Measurements from ENCODE around the gene MRPS11. TPM values are rescaled to one million over a fixed set of nuclear protein-coding genes. Genes with fewer than 3 reads are reported as not detected.

Gene MRPS11
- total and polyA plus RNA-seq, 9 of the 15 experiments (the other 6 are each of a cell fraction or from before 2014, with no cell fraction given), result 28.3 to 83.2 (median 53.1) TPM

- DNase-seq (ENCODE audit: extremely low read depth in 1 of 4, low spot score in 3 of 4), result no peak
- no peak for FAIRE-seq
- intact Hi-C loops (cut with micrococcal nuclease), result no loop called here
- no TSS peak for BruUV-seq (replicated peaks)
- H3K9me3 ChIP-seq (replicated peaks; ENCODE audit: control insufficient read depth, insufficient read depth, low read depth, low read length), result no peaks in the 10 kb centered on the region
- POLR2A ChIA-PET, result no interaction called here
- no peak overlapping the region for H3K27ac ChIP-seq (ENCODE audit: extremely low read depth, low read depth, low read length)
- WGBS (ENCODE audit: insufficient coverage, low coverage, missing lambda C conversion rate), result 68% methylated on average over 8 of the region's 10 CpGs
- TF ChIP-seq MNT (conservative IDR thresholded peaks at IDR 0.05), result no peak
- no peak overlapping the region for H2AFZ ChIP-seq (ENCODE audit: low read depth, low read length)
- H3K27me3 ChIP-seq (ENCODE audit: control insufficient read depth in 2 of 2, insufficient read depth in 2 of 2, low read length in 2 of 2), result no peaks in the 10 kb centered on the region
- CTCF ChIA-PET (ENCODE audit: low intra/inter-chr PET ratio), result no interaction called here
- H3K9me1 ChIP-seq (ENCODE audit: control insufficient read depth, insufficient read depth, low read length), result no peaks in the 10 kb centered on the region
- no peak overlapping the region for H3K4me3 ChIP-seq
- peaks cover 0 to 15% of the 10 kb centered on the region in 2 experiments; a peak in 2 of 5 replicates for H3K4me1 ChIP-seq (replicated peaks in 1 of 2; ENCODE audit: control insufficient read depth in 2 of 2, insufficient read depth in 2 of 2, low read length in 2 of 2)
- no peaks in the 10 kb centered on the region for H3K36me3 ChIP-seq (ENCODE audit: control insufficient read depth, insufficient read depth, low read length)
- H3K9ac ChIP-seq (ENCODE audit: insufficient read depth in 1 of 2, low read depth in 2 of 2, low read length in 2 of 2), result peak overlapping the region in 1 of 2 experiments; percentile 66; a peak in 2 of 4 replicates
- in situ Hi-C loops (cut with MboI), result no loop called here
- H3K79me2 ChIP-seq (ENCODE audit: control insufficient read depth, insufficient read depth, low read length), result no peaks in the 10 kb centered on the region
- ATAC-seq, result no peak
- H3K4me2 ChIP-seq (ENCODE audit: insufficient read depth, low read length), result no peak overlapping the region
- peaks cover 3% of the 10 kb centered on the region; the same call in 1 of the 2 replicates for H4K20me1 ChIP-seq (replicated peaks; ENCODE audit: control insufficient read depth, insufficient read depth, low read length)
Observed at GRCh38 chr15:88493844-88494243, 26.3 kb downstream of the MRPS11 start.

- no peaks in the 10 kb centered on the region for H3K79me2 ChIP-seq (ENCODE audit: control insufficient read depth, insufficient read depth, low read length)
- in situ Hi-C loops (cut with MboI), result no loop called here
- 0 out of 2 replicates have a peak, but pooled peaks cover 3% of the 10 kb centered on the region for H4K20me1 ChIP-seq (replicated peaks; ENCODE audit: control insufficient read depth, insufficient read depth, low read length)
- no peak overlapping the region for H3K4me2 ChIP-seq (ENCODE audit: insufficient read depth, low read length)
- peak; percentile 62 for ATAC-seq
- H3K4me3 ChIP-seq, result no peak overlapping the region
- WGBS (ENCODE audit: insufficient coverage, low coverage, missing lambda C conversion rate), result 42% methylated on average over 11 of the region's 11 CpGs
- TF ChIP-seq THRB (CRISPR knock-in tag; conservative IDR thresholded peaks at IDR 0.05) (no peak), TAF7 (tag; IDR thresholded peaks at IDR 0.05) (no peak), PKNOX1 (IDR thresholded peaks at IDR 0.05) (0 out of 2 replicates have a peak, but pooled peaks have one; percentile 9), MEIS2 (IDR thresholded peaks at IDR 0.05; ENCODE audit: partially characterized antibody) (peak; percentile 56), ZNF830 (CRISPR knock-in tag; IDR thresholded peaks at IDR 0.05) (no peak), TFE3 (CRISPR knock-in tag; IDR thresholded peaks at IDR 0.05) (no peak)
- H3K36me3 ChIP-seq (ENCODE audit: control insufficient read depth, insufficient read depth, low read length), result no peaks in the 10 kb centered on the region
- H2AFZ ChIP-seq (ENCODE audit: low read depth, low read length), result no peak overlapping the region
- BruUV-seq (replicated peaks), result no TSS peak
- FAIRE-seq, result no peak
- H3K9me1 ChIP-seq (ENCODE audit: control insufficient read depth, insufficient read depth, low read length), result no peaks in the 10 kb centered on the region
- no peaks in the 10 kb centered on the region for H3K27me3 ChIP-seq (ENCODE audit: control insufficient read depth in 2 of 2, insufficient read depth in 2 of 2, low read length in 2 of 2)
- no peaks in the 10 kb centered on the region for H3K9me3 ChIP-seq (replicated peaks; ENCODE audit: control insufficient read depth, insufficient read depth, low read depth, low read length)
- intact Hi-C loops (cut with micrococcal nuclease), result no loop called here
- no peak overlapping the region; a peak in 1 of 4 replicates for H3K9ac ChIP-seq (ENCODE audit: insufficient read depth in 1 of 2, low read depth in 2 of 2, low read length in 2 of 2)
- POLR2A ChIA-PET, result interaction anchor here (0.7 to 1.2 kb wide), 3 partner anchors 10 to 73 kb away, joined by 3 to 6 read pairs (median 4); no protein-coding TSS in a partner anchor
- H3K27ac ChIP-seq (ENCODE audit: extremely low read depth, low read depth, low read length), result no peak overlapping the region
- H3K4me1 ChIP-seq (replicated peaks in 1 of 2; ENCODE audit: control insufficient read depth in 2 of 2, insufficient read depth in 2 of 2, low read length in 2 of 2), result peaks cover 0 to 9% of the 10 kb centered on the region in 2 experiments; a peak in 2 of 5 replicates
- CTCF ChIA-PET (ENCODE audit: low intra/inter-chr PET ratio), result no interaction called here
- no peak for DNase-seq (ENCODE audit: extremely low read depth in 1 of 4, low spot score in 3 of 4)
Observed at GRCh38 chr15:88497109-88497765, 29.7 kb downstream of the MRPS11 start.

Measured in K562 (cell line).